SIG-M5 (cell line): ENCODE results near the gene SCFD2.

Experiments used
- DNase-seq: peaks from one replicate; lab custom pipeline; 2025; lab: John Stamatoyannopoulos, UW

Gene SCFD2

DNA sequence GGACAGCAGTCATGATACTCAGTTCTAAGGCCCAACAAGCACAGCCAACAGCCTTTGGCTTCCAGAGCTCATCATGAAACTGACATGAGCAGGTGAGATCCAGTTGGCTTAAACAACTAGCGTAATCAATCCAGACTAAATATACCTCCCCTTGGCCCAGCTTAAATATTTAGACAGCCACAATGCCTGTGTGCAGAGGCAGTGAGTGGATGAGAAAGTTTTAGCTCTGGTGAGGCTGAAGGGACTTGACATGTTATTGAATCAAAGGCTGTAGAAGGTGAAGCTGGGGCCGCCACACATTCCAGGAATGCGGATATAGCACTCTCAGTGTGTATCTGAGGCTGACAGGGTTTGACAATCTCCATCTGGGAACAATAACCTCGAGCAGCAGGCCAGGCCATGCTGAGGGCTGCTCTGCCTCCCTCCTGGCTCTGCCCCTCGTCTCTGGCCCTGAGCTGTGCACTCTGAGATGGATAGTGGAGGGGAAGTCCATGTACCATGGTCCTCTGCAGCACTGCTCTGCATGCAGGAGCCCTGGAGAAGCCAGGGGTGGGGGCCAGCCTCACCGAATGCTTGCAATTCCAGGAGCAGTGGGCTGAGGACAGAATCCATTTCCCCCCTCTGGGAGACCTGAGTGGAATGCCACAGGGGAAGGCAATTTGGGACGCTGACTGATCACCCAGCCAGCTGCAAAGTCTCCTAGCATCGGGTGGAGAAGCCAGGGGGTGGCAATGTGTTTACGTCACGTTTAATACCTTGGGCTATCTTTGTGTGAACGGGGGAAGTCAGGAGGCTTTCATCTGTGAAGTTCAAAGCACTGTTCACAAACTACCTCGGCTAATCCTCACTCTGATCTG is 541.0 kb downstream of the SCFD2 start:
- no peak for DNase-seq

DNA sequence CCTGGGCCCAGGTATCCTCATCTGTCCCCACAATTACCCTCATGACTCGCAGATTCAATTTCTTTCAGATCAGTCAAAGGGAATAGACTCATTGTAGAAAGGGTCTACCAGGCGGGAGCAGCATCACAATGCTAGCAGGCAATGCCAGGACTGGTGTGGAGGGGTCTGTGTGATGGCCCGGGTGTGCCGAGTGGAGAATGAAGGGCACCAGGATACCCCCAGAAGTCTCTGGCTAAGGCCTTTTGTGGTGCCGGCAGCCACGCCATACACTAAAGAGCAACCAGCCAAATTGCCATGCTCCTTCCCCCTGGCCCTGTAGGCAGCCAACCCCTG is 541.6 kb downstream of the SCFD2 start:
- no peak for DNase-seq

GRCh38 chr4:52823702-52824092 is 542.2 kb downstream of the SCFD2 start:
- no peak for DNase-seq
